Stimulated activated CD4-positive, alpha-beta T cell treated with anti-CD3 and anti-CD28 coated beads, Interleukin-4, amount 100 ng/mL, for 4 hours (primary cell): Measurements from ENCODE around the gene FRYL.
"Not testable (repeated sequence)": the region's sequence is repeated elsewhere in the genome, so short reads cannot be mapped to it uniquely, and the experiment has no call there.

ENCODE experiments used
- DNase-seq, 2 experiments: peaks; one replicate each; pipeline ENCODE4 v3.0.0-alpha.2; 2020

The FRYL gene

GRCh38 chr4:48781968-48782367, 1.9 kb upstream of the FRYL start:
- DNase-seq = no peak

- peak; percentile 27 to 42 for DNase-seq
These were observed 761 bp upstream of the FRYL start for GRCh38 chr4:48780865-48781214.

DNA sequence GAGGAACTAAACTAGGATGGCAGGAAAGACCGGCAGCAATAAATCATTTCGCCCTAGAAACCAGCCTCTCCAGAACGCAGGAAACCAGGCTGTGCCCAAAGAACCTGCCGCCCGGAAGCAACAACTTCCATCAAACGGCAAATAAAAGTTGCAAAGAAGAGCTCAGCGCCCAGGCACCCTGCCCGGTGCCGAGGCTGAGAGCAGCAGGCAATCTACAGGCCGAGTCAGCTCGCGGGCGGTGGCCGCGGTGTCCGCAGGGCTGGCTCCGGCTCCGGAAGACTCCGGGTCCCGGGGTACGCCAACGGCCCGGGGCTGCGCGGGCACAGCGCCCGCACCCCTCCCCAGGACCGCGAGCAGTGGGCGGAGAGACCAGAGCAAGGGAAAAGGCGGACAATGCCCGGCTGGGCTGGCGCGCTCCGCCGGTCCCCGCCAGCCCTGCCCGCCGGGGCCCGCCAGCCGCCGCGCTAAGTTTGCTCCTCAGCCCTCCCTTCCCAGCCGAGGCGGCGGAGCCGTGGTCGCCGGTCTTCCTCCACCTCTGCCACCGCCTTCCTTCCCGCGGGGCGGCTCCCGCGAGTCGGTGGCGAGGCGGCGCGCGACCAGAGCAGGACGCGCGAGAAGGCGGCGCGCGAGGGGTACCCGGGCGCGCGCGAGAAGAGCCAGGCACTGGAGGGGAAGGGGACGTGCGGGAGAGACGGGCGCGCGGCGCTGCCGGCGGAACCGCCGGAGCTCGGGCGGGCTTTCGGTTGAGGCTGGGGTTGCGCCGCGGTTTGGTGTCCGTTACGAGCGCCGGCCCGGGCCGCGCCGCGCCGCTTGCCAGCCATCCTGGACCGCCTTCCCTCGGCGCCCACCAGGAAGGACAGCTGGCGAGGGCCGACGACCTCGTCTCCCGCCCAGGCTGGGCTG, 733 bp downstream of the FRYL start:
- peak; percentile 62 to 64 for DNase-seq

GRCh38 chr4:48778431-48779094, 1.5 kb downstream of the FRYL start:
- peak in 1 of 2 experiments; percentile 6 for DNase-seq

GRCh38 chr4:48777739-48778138, 2.3 kb downstream of the FRYL start:
- no peak for DNase-seq

GRCh38 chr4:48774760-48775710, 5.0 kb downstream of the FRYL start:
- DNase-seq = no peak

- DNase-seq = no peak
These were observed 7.5 kb downstream of the FRYL start for GRCh38 chr4:48772556-48772955.

DNA sequence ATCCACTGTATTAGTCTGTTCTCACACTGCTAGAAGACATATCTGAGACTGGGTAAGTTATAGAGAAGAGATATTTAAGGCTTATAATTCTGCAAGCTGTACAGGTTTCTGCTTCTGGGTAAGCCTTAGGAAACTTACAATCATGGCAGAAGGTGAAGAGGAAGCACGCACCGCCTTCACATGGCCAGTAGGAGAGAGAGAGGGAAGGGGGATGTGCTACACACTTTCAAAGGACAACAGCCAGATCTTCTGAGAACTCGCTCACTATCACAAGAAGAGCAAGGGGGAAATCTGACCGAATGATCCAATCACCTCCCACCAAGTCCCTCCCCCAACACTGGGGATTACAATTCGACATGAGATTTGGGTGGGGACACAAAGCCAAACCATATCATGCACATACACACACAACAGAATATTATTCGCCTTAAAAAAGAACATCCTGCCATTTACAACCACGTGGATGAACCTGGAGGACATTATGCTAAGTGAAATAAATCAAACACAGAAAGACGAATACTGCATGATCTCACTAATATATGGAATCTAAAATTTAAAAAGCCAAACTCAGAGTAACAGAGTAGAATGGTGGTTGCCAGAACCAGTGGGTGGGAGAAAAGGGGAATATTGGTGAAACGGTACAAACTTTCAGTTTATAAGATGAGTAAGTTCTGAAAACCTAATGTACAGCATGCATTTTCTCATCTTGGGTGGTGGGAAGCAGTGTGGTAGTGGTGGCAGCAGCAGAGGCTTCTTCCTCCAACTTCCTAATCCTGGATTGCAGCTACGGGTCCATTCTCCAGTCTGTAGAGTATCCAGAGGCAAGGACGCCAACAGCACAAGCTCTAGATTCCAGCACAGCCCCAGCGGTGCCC, 12.8 kb downstream of the FRYL start:
- no peak for DNase-seq

- DNase-seq = no peak
These were observed 13.8 kb downstream of the FRYL start for GRCh38 chr4:48766131-48766792.

DNA sequence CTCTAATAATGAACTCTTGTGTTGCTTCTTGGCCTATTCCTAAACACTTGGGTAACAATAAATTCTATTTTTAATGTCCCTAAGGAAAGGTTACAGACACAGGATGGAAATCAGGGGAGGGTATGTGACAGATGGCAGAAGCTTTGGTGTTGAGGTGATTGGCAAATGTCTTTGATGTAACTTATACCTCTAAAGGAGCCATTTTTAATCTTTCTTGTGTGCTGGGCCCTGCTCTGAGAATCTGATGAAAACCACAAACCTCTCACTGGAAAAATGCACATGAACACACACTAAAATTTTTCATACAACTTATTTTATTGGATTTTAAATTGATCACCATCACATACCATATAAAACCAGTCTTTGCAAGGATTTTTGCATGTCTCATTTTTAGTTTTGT, 17.7 kb downstream of the FRYL start:
- no peak for DNase-seq

DNA sequence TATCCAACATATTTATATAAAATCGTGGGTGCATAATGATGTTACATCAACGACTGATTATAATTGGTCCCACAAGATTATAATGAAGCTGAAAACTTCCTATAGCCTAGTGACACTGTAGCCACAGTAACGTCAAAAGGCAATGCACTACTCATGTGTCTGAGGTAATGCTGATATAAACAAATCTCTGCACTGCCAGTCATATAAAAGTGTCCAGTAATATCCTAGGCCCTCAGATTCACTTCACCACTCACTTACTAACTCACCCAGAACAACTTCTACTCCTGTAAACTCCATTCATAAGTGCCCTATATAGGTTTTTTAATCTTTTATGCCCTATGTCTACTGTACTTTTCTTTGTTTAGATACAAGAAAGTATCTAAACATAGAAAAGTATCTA, 18.8 kb downstream of the FRYL start:
- no peak for DNase-seq

DNA sequence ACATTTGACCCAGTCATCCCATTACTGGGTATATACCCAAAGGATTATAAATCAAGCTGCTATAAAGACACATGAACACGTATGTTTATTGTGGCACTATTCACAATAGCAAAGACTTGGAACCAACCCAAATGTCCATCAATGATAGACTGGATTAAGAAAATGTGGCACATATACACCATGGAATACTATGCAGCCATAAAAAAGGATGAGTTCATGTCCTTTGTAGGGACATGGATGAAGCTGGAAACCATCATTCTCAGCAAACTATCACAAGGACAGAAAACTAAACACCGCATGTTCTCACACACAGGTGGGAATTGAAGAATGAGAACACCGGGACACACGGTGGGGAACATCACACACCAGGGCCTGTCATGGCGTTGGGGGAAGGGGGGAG, 21.4 kb downstream of the FRYL start:
- DNase-seq = not testable (repeated sequence)

DNA sequence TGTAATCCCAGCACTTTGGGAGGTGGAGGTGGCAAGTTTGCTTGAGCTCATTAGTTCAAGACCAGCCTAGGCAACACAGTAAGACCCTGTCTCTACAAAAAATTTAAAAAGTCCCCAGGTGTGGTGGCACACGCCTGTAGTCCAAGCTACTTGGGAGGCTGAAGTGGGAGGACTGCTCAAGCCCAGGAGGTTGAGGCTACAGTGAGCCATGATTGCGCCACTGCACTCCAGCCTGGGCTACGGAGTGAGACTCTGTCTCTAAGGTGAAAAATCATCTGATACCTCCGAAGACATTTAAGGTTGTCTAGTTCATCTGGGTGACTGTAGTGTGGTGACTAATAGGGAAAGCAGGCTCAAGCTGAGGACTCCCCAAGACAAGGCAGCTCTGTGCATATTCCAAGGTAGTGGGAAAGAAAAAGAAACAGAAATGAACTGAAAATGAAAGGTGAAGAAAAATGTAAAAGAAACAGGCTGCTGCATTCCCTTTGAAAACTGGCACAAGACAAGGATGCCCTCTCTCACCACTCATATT, 23.3 kb downstream of the FRYL start:
- DNase-seq = no peak

- DNase-seq = no peak
These were observed 24.8 kb downstream of the FRYL start for GRCh38 chr4:48755281-48755680.

GRCh38 chr4:48753159-48753558, 26.9 kb downstream of the FRYL start:
- no peak for DNase-seq

DNA sequence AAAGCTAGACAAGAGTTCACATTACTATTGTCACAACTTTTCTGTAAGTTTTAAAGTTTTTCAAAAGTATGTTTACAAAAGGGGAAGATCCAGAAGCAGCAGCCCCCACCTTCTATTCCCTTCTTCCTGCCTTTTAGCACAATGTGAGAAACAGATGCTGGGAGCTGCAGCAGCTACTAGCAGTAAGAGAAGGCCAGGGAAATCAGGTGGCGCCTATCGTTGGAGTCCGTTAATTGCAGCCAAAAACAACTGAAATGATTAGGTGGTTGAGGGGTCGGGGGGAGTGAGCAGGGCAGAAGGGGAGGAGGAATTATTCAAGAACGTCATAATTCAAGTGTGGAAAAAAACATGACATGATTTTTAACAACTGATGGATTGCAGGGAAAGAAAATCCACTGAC, 27.4 kb downstream of the FRYL start:
- DNase-seq = no peak

GRCh38 chr4:48752246-48752645, 27.8 kb downstream of the FRYL start:
- no peak for DNase-seq

DNA sequence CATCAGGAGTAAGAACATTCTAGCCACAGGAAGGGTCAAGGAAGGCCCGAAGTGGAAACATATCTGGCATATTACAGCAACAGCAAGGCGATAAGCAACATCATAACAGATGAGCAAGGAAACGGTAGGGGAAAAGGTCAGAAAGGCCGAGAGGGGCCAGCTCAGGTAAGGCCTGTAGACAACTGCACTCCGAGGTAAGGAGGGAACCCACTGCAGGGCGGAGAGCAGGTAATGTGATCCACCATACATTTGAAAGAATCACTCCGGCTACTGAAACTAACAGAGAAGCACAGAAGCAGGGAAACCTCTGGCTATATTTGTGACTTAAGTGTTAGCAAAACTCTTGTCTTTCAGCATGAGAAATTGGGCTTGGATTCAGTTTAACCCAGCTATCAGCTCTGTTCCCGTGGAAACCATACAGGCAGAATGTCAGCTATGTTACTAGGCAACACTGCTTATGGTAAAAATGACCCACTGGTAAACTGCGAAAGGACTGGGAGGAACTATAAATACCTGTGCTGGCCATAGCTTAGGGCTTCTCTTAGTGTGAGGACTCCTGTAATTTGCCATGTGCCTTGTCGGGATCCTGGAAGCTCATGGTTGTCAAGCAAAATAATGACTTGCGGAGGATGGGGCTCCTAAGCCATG, 31.0 kb downstream of the FRYL start:
- DNase-seq = no peak

DNA sequence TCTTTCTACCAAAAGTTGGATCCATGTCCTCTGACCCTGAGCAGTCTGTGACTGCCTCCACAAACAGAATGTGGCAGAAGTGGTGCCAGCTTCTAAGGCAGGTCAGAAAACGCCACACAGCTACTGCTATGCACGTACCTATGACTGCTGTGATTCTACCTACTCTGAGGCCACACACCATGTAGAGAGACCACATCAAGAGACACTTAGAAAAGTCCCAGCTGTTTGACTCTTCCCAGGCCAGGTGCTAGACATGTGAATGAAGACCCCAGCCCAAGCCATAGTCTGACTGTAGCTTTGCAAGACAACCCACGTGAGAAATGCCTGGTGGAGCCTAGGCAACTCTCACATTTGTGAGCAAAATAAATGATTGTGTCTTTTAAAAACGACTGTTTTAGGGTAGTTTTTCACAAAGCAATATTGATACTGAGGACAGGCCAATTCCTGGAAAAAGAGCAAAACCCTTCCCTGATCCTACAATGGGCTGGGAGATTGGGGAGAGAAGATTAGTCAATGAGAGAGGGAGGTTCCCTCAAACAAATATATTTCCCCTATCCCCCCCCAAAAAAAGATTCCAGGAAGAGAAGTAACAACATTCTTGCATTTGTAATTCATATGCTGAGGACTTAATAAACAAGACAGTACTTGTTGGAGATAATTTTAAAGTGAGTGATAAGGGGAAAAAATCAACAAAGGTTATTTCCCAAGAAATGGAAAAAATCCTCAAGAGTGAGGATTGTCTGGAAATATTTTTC, 33.3 kb downstream of the FRYL start:
- DNase-seq = no peak

DNA sequence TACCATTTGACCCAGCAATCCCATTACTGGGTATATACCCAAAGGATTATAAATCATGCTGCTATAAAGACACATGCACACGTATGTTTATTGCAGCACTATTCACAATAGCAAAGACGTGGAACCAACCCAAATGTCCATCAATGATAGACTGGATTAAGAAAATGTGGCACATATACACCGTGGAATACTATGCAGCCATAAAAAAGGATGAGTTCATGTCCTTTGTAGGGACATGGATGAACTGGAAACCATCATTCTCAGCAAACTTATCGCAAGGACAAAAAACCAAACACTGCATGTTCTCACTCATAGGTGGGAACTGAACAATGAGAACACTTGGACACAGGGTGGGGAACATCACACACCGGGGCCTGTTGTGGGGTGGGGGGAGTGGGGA, 34.9 kb downstream of the FRYL start:
- DNase-seq = not testable (repeated sequence)
